ENCODE data around the gene IFT27.
"Not testable (repeated sequence)": the region's sequence is repeated elsewhere in the genome, so short reads cannot be mapped to it uniquely, and the experiment has no call there.

The IFT27 gene

DNA sequence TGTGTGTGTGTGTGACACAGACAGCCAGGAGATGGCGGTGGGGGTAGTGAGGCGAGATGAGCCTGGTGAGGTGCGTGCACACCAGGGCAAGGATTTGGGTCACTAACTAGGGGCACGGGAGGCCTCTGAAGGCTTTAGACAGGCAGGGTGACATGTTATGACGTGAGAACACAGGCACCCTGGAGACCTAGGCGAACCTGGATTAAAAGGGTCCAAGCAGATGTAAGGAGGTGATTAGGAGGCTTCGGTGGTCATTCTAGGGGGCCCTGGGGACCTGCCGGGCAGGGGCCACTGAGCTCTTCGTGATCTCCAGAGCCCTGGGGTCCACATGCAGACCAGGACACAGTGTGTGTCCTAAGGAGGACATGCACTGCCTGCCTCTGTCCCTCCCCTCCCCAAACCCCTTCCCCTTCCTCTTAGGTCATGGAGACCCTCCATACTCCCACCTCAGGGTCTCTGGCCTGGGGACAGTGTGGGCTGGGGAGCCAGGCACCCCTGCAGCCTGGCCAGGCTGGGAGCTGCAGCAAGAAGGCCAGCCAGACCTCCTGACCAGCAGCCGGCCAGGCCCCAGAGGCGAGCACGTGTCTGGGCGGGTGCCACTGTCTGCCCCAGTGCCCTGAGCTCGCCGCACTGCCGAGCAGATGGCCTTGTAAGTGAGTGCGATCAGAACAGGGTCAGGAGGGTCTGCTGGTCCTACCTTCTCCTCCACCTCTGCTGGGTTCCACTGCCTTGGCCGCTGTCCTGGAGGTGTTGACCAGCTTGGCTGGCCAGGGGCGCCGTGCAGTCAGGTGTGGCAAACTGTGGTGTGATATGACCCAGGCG, 32.1 kb downstream of the IFT27 start:
- DNase-seq (ENCODE audit: low read depth): no peak

DNA sequence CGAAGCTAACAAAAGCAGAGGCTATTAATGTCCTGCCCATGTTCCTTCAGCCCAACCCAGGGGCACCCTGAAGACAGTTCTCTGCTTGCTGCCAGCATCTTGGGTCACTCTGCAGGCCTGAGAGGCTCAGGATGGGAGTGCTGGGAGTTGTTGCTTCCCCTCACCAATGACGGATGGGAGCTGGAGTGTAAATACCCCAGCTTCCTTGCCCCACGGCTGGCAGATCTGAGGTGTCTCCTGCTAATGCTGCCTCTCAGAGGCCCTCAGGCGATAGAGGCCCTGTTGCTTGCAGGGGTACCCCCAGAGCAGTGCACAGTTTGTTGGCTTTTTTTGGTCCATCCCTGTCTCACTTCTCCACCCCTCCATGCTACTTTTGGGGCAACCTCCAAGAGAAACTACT, 32.9 kb downstream of the IFT27 start:
- DNase-seq (ENCODE audit: low read depth): no peak

DNA sequence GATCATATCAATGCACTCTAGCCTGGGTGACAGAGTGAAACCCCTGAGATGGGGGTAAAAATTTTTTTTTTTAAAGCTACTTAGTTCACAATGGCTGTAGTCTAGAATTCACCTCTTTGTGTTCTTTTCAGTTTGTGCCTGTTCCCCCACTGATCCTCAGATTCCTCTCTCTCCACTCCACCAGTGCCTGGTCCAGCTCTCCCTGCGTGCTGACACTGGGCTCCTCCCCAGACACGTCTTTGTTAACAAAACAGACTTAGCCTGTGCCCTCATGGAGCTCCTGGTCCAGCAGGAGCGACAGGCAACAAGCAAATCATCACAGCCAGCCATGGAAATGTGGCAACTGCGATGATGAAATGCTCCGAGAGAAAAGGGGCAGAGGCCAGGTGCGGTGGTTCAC, 34.0 kb downstream of the IFT27 start:
- DNase-seq (ENCODE audit: low read depth): no peak

DNA sequence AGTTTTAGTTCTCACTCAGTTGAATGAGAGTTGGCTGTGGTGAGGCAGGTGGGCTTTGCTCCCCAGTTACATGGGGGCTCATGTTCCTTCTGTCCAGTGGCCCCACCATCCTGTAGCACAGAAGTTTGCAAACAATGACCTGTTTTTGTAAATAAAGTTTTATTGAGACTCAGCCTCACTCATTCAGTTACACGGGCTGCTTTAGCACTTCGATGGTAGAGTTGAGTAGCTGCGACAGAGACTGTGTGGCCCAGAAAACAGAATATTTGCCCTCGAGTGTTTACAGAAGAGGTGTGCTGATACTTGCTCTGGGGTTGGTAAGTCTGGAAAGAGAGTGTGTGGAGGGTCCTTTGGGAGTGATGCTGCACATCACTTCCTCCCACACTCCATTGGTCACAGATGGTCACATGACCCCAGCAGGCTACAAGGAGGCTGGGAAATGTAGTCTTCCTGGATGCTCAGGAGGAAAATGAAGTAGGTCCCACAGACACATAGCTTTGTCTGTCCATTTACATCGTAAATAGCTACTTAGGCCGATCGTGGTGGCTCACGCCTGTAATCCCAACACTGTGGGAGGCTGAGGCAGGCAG, 34.6 kb downstream of the IFT27 start:
- DNase-seq (ENCODE audit: low read depth): no peak

DNA sequence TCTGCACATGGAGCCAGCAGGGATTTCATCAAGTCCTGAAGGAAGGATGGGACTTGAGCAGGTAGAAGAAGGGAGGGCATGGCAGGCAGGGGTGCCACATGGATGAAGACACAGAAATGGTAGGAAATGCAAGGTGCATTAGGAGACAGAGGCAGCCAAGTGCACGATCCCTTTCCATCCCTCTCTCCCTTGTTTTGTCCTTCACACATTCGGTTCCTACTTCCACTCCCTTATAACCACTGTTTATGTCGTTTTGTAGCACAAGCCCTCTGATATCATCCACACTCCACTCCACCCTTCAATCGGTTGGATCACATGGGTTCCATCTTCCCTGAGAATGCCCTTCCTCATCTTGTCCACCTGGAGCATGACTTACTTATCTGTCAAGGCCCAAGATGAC, 35.2 kb downstream of the IFT27 start:
- no peak for DNase-seq (ENCODE audit: low read depth)

DNA sequence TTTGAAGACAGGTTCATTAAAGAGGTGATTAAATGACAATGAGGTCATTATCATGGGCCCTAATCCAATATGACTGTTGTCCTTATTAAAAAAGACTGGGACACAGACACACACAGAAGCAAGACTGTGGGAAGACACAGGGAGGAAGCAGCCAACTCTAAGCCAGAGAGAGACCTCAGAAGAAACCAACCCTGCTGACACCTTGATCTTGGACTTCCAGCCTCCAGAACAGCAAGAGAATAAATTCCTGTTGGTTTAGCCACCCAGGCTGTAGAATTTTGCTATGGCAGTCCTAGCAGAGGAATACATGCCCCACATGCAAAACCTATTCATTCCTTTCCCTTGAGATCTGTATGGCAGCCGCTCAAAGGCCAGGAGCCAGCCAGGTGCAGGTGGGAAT, 36.7 kb downstream of the IFT27 start:
- DNase-seq (ENCODE audit: low read depth): no peak

DNA sequence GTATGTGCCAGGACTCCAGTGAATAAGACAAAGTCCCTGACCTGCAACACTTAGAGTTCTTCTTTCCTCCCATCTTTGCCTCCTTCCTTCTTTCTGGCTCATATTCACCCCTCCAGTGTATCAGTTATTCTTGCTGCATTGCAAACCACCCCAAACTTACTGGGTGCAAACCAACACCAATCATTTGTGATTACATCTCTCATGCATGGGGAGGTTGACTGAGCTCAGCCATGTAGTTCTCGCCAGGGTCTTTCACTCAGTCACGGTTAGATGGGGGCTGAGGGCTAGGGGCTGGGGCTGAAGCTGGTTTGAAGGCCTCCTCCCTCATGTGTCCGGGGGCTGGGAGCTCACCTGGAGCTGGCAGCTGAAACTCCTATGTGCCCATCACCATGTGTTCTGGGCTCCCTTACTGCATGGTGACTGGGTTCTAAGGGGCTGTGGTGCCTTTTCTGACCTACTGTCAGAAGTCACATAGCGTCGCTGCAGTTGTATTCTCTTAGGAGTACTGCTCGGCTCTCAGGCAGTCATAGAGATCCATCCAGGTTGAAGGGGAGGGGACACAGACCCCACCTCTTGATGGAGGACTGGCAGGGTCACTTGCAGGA, 37.4 kb downstream of the IFT27 start:
- no peak for DNase-seq (ENCODE audit: low read depth)

DNA sequence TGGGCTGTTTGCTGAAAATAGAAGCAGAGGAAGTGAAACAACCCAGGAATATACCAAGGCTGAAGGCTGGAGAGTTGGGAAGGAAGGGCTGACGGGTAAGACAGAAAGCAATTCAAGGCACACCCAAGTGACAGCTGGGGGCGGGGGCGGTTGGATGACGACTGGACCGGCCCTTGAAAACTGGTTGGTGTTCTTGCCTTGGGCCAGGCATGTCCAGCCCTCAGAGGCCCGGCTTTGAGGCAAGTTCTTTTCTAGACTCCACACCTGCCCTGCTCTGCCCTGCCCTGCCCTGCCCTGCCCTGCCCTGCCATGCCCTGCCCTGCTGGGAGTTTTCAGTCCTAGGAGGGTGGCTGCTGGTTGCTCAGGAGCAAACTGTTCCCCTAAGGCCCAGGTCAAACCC, 38.1 kb downstream of the IFT27 start:
- no peak for DNase-seq (ENCODE audit: low read depth)

DNA sequence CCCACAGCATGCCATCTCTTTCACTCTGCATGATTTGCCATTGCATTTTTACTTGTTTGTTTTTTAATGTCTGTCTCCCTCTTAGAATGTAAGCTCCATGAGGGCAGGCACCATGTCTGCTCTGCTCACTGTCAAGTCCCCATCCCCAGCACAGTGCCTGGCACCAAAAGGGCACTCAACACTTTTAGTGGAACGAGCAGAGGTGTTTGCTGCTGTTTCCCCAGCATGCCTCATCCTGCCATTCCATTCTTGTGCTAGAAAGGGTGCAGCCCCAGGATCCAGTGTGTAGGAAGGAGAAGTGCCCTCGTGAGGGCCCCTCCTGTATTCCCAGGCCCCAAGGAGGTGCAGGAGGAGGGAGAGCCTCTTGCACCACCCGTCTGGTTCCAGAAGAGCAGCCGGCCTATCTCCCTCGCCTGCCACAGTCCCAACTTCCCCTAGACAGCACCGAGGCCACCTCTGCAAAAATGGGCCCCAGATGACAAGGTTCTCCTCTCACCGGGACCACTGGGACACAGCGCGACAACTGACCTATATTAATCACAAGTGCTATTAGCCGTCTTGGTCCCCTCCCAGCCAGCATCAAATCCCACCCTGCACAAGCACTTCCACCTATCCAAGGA, 39.1 kb downstream of the IFT27 start:
- no peak for DNase-seq (ENCODE audit: low read depth)

DNA sequence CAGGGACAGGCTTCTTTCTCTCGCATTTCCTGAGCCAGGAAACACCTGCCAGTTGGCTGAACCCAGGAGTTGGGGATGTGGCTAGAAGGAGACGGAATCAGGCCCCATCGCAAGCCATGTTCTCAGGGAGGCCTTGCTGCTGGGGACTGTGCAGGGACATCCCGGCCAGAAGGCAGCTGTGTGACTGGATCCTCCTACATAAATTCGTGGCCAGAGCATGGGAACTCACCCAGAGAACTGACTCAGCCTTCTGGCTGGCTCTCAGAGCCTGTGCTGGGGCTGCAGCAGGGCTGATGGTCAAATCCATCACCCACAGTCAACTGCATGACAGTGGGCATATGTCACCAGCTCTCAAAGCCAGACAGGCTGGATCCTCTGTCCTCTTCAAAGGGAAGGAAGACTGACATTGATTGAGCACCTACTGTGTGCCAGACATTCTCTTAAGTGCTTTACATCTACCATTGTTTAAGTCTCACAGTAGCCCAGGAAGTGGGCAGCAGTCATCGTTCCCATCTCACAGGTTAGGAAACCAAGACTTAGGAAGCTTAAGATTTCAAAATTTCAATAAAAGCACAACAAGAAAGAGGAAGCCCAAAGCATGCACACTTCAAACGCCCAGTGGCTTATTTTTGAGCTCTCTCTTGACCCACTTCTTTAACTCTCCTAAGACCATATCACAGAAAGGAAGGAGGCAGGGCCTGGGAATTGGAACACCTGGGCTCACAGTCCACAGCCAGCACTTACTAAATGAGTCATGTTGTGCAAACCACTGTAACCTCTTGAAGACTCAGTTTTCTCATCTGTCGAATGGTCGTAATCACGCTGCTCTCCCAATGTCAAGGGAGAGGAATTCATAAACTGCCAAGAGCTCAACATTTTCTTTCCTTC, 41.5 kb downstream of the IFT27 start:
- no peak for DNase-seq (ENCODE audit: low read depth)

DNA sequence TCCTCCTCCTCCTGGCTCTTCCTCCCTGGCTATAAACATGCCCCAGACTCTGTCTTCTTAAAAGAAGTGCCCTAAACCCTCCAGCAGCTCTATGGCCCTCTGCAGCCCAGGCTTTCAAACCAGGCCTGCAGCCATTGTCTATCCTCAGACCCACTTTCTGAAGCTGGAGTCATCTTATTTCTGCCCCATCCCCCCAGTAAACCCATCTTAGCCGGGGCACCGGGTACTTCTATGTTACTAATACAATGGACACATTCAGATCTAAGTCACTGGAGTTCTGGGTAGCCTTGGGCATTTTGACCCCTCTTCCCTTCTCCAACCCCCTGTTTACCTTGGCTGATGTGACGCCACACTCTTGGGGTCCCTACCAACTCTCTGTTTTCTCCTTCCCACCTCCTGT, 42.6 kb downstream of the IFT27 start:
- DNase-seq (ENCODE audit: low read depth): no peak

DNA sequence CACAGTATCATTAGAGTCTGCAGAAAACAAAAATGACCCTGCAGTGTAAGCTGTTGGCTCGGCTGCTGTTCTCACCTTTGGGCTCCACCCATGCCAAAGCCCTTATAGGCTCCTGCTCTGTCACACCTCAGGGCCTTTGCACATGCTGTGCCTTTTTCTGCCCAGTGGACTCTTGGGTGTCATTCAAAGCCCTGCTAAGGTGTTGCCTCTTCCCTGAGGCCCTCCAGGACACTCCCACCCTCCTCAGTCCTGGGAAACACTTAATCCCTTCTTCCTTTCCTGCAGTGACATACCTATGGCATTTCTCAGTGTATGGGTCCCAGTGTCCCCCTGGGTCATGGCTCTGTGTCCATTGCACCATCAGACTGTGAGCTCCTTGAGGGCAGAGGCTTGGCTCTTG, 43.3 kb downstream of the IFT27 start:
- no peak for DNase-seq (ENCODE audit: low read depth)

DNA sequence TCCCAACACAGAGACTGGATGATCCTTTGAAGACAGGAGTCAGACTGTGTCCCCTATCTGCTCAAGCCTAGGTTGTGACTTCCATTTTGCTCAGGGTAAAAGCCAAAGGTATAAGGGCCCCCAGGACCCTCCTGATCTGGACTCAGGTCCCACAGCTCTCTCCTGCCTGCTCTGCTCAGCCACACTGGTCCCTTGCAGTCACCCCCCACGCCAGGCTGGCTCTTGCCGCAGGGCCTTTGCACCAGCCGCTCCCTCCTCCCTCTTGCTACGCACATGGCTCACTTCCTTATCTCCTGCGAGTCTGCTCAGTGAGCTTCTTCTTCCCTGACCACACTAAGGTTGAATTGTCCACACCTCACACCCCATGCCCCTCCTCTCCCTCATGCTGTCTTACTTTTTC, 44.0 kb downstream of the IFT27 start:
- no peak for DNase-seq (ENCODE audit: low read depth)

DNA sequence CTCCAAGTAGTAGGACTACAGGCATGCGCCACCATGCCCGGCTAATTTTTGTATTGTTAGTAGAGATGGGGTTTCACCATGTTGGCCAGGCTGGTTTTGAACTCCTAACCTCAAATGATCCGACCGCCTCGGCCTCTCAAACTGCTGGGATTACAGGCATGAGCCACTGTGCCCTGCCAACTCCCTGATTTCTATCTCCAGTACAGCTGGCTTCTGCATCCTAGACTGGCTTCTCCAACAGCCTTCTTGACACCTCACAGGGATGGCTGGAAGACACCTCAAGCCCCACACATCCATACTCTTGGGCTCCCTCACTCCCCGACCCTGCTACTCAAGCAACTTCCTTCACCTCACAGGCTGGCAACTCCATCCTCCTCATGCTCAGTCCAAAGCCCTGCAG, 44.6 kb downstream of the IFT27 start:
- DNase-seq (ENCODE audit: low read depth): not testable (repeated sequence)

DNA sequence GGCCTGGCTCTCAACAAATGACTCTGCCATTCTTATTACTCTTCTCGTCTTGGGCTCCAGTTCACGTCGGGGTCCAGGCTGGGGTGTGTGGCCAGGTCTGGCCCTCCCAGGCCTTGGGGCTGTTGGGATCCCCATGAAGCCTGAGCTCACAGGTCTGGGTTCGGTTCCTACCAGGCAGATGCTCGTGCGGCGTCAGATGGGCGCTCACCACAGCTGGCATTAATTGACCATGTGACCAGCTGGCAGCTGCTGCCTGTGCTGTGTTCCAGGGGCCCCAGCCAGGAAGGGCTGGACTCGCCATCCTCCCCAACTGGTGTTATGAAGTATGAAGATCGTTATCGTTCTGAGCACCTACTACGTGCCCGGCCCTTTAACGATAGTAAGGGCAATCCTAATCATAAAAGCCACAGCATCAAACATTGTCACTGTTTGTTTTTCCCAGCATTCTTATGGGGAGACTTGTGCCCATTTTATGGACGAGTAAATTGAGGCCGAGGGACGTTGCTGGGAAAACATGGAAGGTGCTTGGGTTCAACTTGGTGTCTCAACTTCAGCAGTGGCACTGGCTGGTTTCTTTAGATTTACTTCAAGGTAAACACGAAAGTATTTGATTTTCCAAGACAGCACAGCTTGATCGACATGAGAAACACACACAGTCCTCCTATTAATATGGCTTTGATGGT, 45.6 kb downstream of the IFT27 start:
- no peak for DNase-seq (ENCODE audit: low read depth)

DNA sequence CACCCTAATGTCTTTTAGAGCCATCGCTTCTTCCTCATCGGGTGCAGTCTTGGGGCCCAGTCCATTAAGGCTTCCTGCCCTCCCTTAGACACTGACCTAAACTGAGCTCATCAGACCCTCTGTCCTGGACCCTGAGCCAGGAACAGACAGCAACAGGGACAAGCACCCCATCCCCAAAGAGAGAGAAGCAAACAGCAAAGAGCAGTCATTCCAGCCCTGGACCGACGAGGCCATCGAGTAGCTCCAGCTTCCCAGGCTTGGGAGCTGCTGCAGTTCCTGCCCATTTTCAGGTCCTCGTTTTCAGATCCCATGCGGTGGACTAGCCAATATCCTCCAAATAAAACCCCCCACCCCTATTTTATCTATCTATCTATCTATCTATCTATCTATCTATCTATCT, 46.6 kb downstream of the IFT27 start:
- DNase-seq (ENCODE audit: low read depth): no peak

DNA sequence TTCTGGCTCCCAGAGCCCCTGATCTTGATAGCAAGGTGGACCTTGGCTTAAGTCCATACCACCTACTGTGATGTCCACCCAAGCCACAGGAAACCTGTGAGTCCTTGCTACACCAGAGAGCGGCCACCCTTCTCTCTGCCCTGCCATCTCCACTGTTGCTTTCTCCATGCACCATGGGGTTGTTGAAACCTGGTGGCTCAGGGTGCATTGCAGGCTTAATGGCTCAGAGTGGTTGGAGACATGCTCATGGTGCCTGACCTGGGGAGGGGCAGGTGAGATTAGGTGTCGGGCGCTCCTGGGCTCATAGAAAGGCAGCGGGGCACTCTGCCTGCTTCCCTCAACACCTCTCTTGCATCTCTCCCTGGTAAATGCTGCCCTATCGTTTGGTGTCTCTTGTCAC, 47.4 kb downstream of the IFT27 start:
- no peak for DNase-seq (ENCODE audit: low read depth)

DNA sequence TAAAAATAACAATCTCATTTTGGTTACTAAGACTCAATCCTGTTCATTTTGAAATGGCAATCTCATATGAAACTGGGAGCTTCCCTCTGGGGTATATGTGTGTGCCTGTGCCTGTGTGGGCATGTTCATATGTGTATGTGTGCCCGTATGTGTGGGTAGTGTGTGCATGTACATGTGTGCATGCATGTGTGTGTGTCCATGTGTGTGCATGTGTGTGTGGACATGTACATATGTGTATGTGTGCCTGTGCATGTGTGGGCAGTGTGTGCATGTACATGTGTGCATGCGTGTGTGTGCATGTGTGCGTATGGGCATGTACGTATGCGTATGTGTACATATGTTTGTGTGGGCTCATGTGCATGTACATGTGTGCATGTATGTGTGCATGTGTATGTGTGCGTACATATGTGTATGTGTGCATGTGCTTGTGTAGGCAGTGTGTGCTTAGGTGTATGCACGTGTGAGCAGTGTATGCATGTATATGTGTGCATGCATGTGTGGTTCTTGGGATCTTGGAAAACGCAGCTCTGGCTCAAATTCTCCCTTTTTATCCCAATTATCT, 47.9 kb downstream of the IFT27 start:
- no peak for DNase-seq (ENCODE audit: low read depth)

DNA sequence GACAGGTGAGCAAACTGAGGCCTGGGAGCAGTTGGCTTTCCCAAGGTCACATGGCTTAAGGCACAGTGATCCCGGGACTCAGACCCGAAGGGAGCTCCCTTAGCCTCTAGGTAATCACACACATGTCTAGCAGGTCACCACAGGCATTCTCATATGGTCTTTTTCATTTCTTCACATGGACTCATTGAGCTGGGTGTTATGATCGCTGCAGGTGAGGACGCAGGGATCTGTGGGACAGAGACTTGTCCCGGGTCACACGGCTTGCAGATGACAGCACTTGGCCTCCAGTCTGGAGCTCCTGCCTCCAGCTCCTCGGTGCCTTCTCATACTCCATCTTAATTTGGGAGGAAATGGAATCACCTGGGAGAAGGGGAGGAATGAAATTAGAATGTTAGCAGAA, 48.8 kb downstream of the IFT27 start:
- DNase-seq (ENCODE audit: low read depth): no peak

DNA sequence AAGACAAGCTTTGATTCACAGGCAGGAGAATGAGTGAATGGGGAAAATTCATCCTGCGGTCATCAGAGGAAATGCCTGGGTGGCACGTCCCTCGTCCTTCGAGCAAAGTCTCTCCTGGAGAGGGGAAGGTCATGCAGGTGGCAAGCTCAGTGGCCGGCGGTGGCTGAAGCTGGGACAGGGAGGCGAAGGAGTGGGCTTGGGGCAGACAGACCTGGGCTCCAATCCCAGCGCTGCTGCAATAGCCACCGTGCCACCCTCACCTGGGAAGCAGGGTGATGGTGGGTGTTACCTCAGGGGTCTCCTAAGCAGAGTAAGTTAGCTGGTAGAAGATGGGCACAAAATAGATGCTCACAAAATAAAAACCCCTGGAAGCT, 49.9 kb downstream of the IFT27 start:
- no peak for DNase-seq (ENCODE audit: low read depth)

DNA sequence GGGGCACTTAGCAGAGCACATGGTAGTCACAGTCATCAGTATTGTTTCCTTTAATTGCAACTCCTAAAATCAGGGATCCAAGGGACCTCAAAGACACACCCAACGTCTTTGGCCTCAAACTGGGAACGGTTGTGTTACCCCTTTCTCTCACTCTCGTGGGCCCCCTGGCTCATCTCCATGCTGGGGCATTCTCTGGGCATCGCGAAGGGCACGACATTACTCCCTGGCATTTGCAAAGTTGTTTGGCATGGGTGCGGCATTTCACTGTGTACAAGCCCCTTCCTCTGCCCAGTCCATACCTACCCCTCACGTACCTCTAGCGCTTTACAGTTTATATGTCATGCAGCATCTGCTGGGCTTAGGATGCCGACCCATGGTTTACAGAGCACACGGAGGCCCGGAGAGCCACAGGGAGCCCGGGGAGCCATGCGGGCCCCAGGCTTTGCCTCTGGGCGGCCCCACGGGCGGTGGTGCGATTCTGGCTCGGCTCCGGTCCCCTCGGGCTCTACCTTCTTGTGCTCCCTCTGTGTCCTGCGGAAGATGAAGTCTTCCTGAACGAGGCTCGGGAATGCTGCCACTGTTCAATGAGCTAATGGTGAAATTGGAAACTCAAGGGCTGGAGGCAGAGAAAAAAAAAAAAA, 50.4 kb downstream of the IFT27 start:
- DNase-seq (ENCODE audit: low read depth): no peak
